HEK293T (cell line): ENCODE data around the gene ERC2.

Source experiments
- BHLHE40 ChIP-seq: fragments of 450-650 bp; IDR thresholded peaks from 2 replicates; pipeline ENCODE4 v1.6.1; 2016; ENCODE audit warnings: mild to moderate bottlenecking, moderate library complexity, borderline replicate concordance
- ELF4 ChIP-seq: fragments of 450-650 bp; IDR thresholded peaks from 2 replicates; pipeline ENCODE4 v1.6.1; 2017; ENCODE audit warnings: antibody characterized with exemption
- L3MBTL2 ChIP-seq: fragments of 450-650 bp; conservative IDR thresholded peaks from 2 replicates; pipeline ENCODE4 v1.6.1; 2016; ENCODE audit warnings: mild to moderate bottlenecking
- SP1 ChIP-seq: fragments of 450-650 bp; IDR thresholded peaks from 2 replicates; pipeline ENCODE4 v1.6.1; 2017

DNA sequence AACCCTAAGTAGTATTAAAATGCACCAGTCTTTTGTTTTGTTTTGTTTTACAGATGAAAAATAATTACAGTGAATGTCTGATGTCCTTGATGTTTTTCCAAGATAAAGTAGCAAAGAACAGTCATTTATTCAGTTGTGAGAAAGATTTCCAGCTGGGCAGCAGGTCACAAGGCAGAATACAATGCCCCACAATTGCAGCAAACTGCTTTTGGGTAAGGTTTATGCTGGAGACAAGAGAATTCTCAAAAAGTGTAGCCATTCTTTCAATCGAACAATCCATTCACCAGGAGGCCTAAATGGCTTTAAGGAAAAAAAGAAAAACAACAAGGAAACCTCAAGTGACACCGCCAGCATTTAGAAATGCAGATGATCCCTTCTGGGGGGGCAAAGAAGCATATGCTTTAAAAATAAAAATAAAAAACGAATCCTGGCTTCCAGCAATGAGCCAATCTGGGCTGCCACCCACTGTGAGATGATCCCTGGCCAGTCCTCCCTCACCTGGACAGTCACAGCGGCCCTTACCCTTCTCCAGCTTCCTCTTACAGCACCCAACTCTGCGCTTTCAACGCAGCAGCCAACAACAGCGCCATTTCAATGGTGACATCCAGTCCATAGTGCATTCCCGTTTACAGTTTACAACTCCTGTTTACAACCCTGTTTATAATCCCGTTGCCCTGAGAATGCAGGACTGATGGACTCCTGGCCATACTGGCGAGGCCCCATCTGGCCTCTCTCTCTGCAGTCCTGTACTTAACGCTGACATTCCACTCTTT lies 955.5 kb downstream of the ERC2 start:
- no peak for TF ChIP-seq L3MBTL2
- no peak for TF ChIP-seq SP1
- TF ChIP-seq ELF4, result no peak
- no peak for TF ChIP-seq BHLHE40
